ENCODE measurements around the gene WDR70.

Gene WDR70

GRCh38 chr5:37739817-37740261 is 360.7 kb downstream of the WDR70 start:
- no peaks in the 10 kb centered on the region; the same call in 1 of the 2 replicates for H3K9me3 ChIP-seq (ENCODE audit: control insufficient read depth, insufficient read depth, low read length)
- H3K36me3 ChIP-seq (ENCODE audit: insufficient read depth, low read length): no peaks in the 10 kb centered on the region
- no peak overlapping the region for H3K9ac ChIP-seq (ENCODE audit: low read depth, low read length)
- H3K4me1 ChIP-seq (ENCODE audit: insufficient read depth, low read length): no peaks in the 10 kb centered on the region

GRCh38 chr5:37740331-37741066 is 361.4 kb downstream of the WDR70 start:
- Histone ChIP-seq H3K9me3 (ENCODE audit: control insufficient read depth, insufficient read depth, low read length) (no peaks in the 10 kb centered on the region; the same call in 1 of the 2 replicates), H3K4me1 (ENCODE audit: insufficient read depth, low read length) (no peaks in the 10 kb centered on the region), H3K9ac (ENCODE audit: low read depth, low read length) (no peak overlapping the region), H3K36me3 (ENCODE audit: insufficient read depth, low read length) (no peaks in the 10 kb centered on the region)

- H3K9ac ChIP-seq (ENCODE audit: low read depth, low read length): no peak overlapping the region
- H3K9me3 ChIP-seq (ENCODE audit: control insufficient read depth, insufficient read depth, low read length): no peaks in the 10 kb centered on the region; the same call in 1 of the 2 replicates
- no peaks in the 10 kb centered on the region for H3K36me3 ChIP-seq (ENCODE audit: insufficient read depth, low read length)
- H3K4me1 ChIP-seq (ENCODE audit: insufficient read depth, low read length): no peaks in the 10 kb centered on the region
These were observed 363.0 kb downstream of the WDR70 start for GRCh38 chr5:37742111-37742510.

DNA sequence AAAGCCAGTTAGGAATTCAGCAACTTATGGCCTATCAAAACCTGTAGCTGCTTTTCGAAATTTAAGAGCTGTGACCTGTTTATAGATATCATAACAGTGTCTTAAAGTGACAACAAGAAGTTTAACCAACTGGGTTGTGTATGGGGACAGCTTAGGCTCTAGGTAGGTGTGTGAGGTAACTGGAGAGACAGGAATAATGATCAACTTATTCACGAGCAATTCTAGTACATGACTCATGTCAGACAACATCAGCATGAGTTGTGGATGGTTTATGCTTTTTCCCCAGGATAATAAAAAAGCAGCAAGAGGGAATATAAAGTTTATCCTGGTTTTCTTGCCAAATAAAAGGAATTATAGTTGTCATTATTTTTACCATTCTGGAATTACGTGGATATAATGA is 372.1 kb downstream of the WDR70 start:
- Histone ChIP-seq H3K9ac (ENCODE audit: low read depth, low read length) (no peak overlapping the region), H3K9me3 (ENCODE audit: control insufficient read depth, insufficient read depth, low read length) (no peaks in the 10 kb centered on the region), H3K36me3 (ENCODE audit: insufficient read depth, low read length) (no peaks in the 10 kb centered on the region), H3K4me1 (ENCODE audit: insufficient read depth, low read length) (no peaks in the 10 kb centered on the region)

DNA sequence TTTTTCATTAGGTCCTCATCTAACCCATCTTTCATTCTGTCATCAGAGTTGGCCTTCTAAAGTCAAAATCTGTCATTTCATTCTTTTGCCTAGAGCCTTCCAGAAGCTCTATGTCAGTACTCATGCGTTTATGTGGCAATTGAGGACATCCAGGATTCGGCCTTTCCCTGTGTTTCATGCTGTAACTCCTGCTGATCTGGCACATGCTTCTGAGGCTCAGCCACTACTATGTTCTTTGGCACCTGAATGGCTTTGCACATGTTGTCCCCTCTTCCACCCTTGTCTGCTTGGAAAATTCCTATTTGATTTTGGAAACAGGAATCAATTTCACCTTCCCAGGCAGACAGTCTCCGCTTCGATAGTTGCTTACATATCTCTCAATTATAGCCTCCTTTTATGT is 375.9 kb downstream of the WDR70 start:
- Histone ChIP-seq H3K36me3 (ENCODE audit: insufficient read depth, low read length) (no peaks in the 10 kb centered on the region), H3K9ac (ENCODE audit: low read depth, low read length) (no peak overlapping the region), H3K4me1 (ENCODE audit: insufficient read depth, low read length) (no peaks in the 10 kb centered on the region), H3K9me3 (ENCODE audit: control insufficient read depth, insufficient read depth, low read length) (no peaks in the 10 kb centered on the region)

GRCh38 chr5:37755581-37755980 is 376.5 kb downstream of the WDR70 start:
- Histone ChIP-seq H3K36me3 (ENCODE audit: insufficient read depth, low read length) (no peaks in the 10 kb centered on the region), H3K9me3 (ENCODE audit: control insufficient read depth, insufficient read depth, low read length) (no peaks in the 10 kb centered on the region)

GRCh38 chr5:37756248-37756647 is 377.1 kb downstream of the WDR70 start:
- Histone ChIP-seq H3K9ac (ENCODE audit: low read depth, low read length) (no peak overlapping the region), H3K36me3 (ENCODE audit: insufficient read depth, low read length) (no peaks in the 10 kb centered on the region), H3K9me3 (ENCODE audit: control insufficient read depth, insufficient read depth, low read length) (no peaks in the 10 kb centered on the region), H3K4me1 (ENCODE audit: insufficient read depth, low read length) (no peaks in the 10 kb centered on the region)

More at GRCh38 chr5:37755581-37755980, 376.5 kb downstream of the WDR70 start:
- Histone ChIP-seq H3K4me1 (ENCODE audit: insufficient read depth, low read length) (no peaks in the 10 kb centered on the region), H3K9ac (ENCODE audit: low read depth, low read length) (no peak overlapping the region)

- no peaks in the 10 kb centered on the region for H3K4me1 ChIP-seq (ENCODE audit: insufficient read depth, low read length)
- no peaks in the 10 kb centered on the region for H3K36me3 ChIP-seq (ENCODE audit: insufficient read depth, low read length)
- no peaks in the 10 kb centered on the region for H3K9me3 ChIP-seq (ENCODE audit: control insufficient read depth, insufficient read depth, low read length)
- H3K9ac ChIP-seq (ENCODE audit: low read depth, low read length): no peak overlapping the region
These were observed 379.0 kb downstream of the WDR70 start for GRCh38 chr5:37757980-37758582.

GRCh38 chr5:37767251-37767650 is 388.1 kb downstream of the WDR70 start:
- no peak overlapping the region for H3K9ac ChIP-seq (ENCODE audit: low read depth, low read length)
- H3K9me3 ChIP-seq (ENCODE audit: control insufficient read depth, insufficient read depth, low read length): no peaks in the 10 kb centered on the region
- H3K36me3 ChIP-seq (ENCODE audit: insufficient read depth, low read length): no peaks in the 10 kb centered on the region
- no peaks in the 10 kb centered on the region for H3K4me1 ChIP-seq (ENCODE audit: insufficient read depth, low read length)

DNA sequence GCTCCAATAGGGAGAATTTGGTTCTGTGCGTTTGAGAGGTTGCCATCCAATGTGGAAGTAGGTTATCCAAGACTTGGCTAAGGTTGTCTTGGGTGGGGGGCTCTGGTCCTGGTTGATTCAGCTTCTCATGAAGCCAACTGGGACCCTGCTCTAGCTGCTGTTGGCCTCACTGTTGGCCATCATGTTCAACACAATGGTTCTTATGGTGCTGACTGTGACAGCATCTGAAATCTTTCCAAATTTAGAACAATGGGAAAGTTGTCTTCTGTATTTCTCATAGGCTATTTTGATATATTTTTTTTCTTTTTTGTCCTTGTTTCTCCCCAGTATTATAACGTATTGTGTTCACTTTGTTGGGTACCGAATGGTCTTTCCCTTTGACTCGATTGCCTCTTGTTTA is 388.8 kb downstream of the WDR70 start:
- Histone ChIP-seq H3K4me1 (ENCODE audit: insufficient read depth, low read length) (no peaks in the 10 kb centered on the region), H3K9ac (ENCODE audit: low read depth, low read length) (no peak overlapping the region), H3K36me3 (ENCODE audit: insufficient read depth, low read length) (no peaks in the 10 kb centered on the region), H3K9me3 (ENCODE audit: control insufficient read depth, insufficient read depth, low read length) (no peaks in the 10 kb centered on the region)

GRCh38 chr5:37768371-37768770 is 389.3 kb downstream of the WDR70 start:
- Histone ChIP-seq H3K9me3 (ENCODE audit: control insufficient read depth, insufficient read depth, low read length) (no peaks in the 10 kb centered on the region), H3K4me1 (ENCODE audit: insufficient read depth, low read length) (no peaks in the 10 kb centered on the region), H3K9ac (ENCODE audit: low read depth, low read length) (no peak overlapping the region), H3K36me3 (ENCODE audit: insufficient read depth, low read length) (no peaks in the 10 kb centered on the region)

GRCh38 chr5:37769108-37769507 is 390.0 kb downstream of the WDR70 start:
- Histone ChIP-seq H3K9ac (ENCODE audit: low read depth, low read length) (no peak overlapping the region), H3K9me3 (ENCODE audit: control insufficient read depth, insufficient read depth, low read length) (0 out of 2 replicates have a peak, but pooled peaks cover 5% of the 10 kb centered on the region), H3K4me1 (ENCODE audit: insufficient read depth, low read length) (no peaks in the 10 kb centered on the region), H3K36me3 (ENCODE audit: insufficient read depth, low read length) (no peaks in the 10 kb centered on the region)

- no peaks in the 10 kb centered on the region for H3K36me3 ChIP-seq (ENCODE audit: insufficient read depth, low read length)
- no peaks in the 10 kb centered on the region for H3K4me1 ChIP-seq (ENCODE audit: insufficient read depth, low read length)
- H3K9me3 ChIP-seq (ENCODE audit: control insufficient read depth, insufficient read depth, low read length): peaks cover 10% of the 10 kb centered on the region; the same call in 1 of the 2 replicates
- H3K9ac ChIP-seq (ENCODE audit: low read depth, low read length): no peak overlapping the region
These were observed 390.7 kb downstream of the WDR70 start for GRCh38 chr5:37769840-37770239.

- Histone ChIP-seq H3K36me3 (ENCODE audit: insufficient read depth, low read length) (no peaks in the 10 kb centered on the region), H3K4me1 (ENCODE audit: insufficient read depth, low read length) (no peaks in the 10 kb centered on the region), H3K9ac (ENCODE audit: low read depth, low read length) (no peak overlapping the region), H3K9me3 (ENCODE audit: control insufficient read depth, insufficient read depth, low read length) (peaks cover 13% of the 10 kb centered on the region; the same call in 1 of the 2 replicates)
These were observed 391.7 kb downstream of the WDR70 start for GRCh38 chr5:37770786-37771185.

DNA sequence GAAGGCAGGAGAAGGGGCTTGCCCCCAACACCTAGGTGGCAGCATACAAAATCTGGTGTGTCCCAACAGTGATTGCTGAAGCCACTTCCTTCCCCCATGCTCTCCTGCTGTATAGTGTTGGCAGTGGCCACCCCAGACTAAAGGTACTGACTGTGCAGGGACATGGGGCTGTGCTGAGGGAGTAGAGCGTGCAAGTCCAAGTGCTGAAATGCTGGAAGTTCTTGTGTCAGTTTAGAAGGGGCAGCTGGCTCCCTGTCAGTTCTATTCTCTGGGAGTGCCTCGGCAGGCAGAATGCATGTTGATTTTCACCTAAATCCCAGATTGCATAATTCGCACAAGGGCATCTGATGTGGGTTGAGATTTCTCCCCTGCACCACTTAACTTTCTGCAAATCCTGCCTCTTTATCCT is 392.1 kb downstream of the WDR70 start:
- H3K36me3 ChIP-seq (ENCODE audit: insufficient read depth, low read length): no peaks in the 10 kb centered on the region
- H3K9me3 ChIP-seq (ENCODE audit: control insufficient read depth, insufficient read depth, low read length): peaks cover 13% of the 10 kb centered on the region; the same call in 1 of the 2 replicates
- H3K9ac ChIP-seq (ENCODE audit: low read depth, low read length): no peak overlapping the region
- H3K4me1 ChIP-seq (ENCODE audit: insufficient read depth, low read length): no peaks in the 10 kb centered on the region
